ENCODE measurements around the gene ERICH3.
A peak's percentile ranks its signal among the peaks of the same experiment; 100 is the strongest.

ERICH3 gene

GRCh38 chr1:74697832-74698231 is 24.2 kb upstream of the ERICH3 start:
- ChIA-PET POLR2A (no interaction called here), CTCF (no interaction called here)
- TF ChIP-seq FOXK2 (IDR thresholded peaks at IDR 0.05) (no peak), FOXM1 (IDR thresholded peaks at IDR 0.05; ENCODE audit: borderline replicate concordance) (no peak), SP1 (IDR thresholded peaks at IDR 0.05) (no peak), FOXA1 (IDR thresholded peaks at IDR 0.05) (no peak), PKNOX1 (IDR thresholded peaks at IDR 0.05) (no peak), ELF4 (IDR thresholded peaks at IDR 0.05) (no peak), LEF1 (IDR thresholded peaks at IDR 0.05; ENCODE audit: borderline replicate concordance) (no peak)
- DNase-seq (ENCODE audit: extremely low spot score): no peak

GRCh38 chr1:74693473-74693872 is 19.9 kb upstream of the ERICH3 start:
- ChIA-PET CTCF (no interaction called here), POLR2A (no interaction called here)
- no peak for TF ChIP-seq HDGF (IDR thresholded peaks at IDR 0.05; ENCODE audit: borderline replicate concordance)
- no peak for TF ChIP-seq LEF1 (IDR thresholded peaks at IDR 0.05; ENCODE audit: borderline replicate concordance)
- TF ChIP-seq PKNOX1 (IDR thresholded peaks at IDR 0.05): no peak
- no peak for TF ChIP-seq SP1 (IDR thresholded peaks at IDR 0.05)
- TF ChIP-seq FOXM1 (IDR thresholded peaks at IDR 0.05; ENCODE audit: borderline replicate concordance): no peak
- no peak for DNase-seq (ENCODE audit: extremely low spot score)

- no peak for DNase-seq (ENCODE audit: extremely low spot score)
- no peak for TF ChIP-seq HDGF (IDR thresholded peaks at IDR 0.05; ENCODE audit: borderline replicate concordance)
- no peak for TF ChIP-seq PKNOX1 (IDR thresholded peaks at IDR 0.05)
- TF ChIP-seq FOXK2 (IDR thresholded peaks at IDR 0.05): no peak
- no peak for TF ChIP-seq LEF1 (IDR thresholded peaks at IDR 0.05; ENCODE audit: borderline replicate concordance)
- CTCF ChIA-PET: interaction anchor here (0.7 to 1.8 kb wide), 2 partner anchors 15 to 462 kb away, joined by 3 read pairs; no protein-coding TSS in a partner anchor
- POLR2A ChIA-PET: no interaction called here
Observed at GRCh38 chr1:74690909-74691308, 17.3 kb upstream of the ERICH3 start.

- TF ChIP-seq L3MBTL2 (conservative IDR thresholded peaks at IDR 0.05): no peak
- TF ChIP-seq FOXA1 (IDR thresholded peaks at IDR 0.05): no peak
- no peak for TF ChIP-seq NFRKB (IDR thresholded peaks at IDR 0.05)
- no peak for TF ChIP-seq TARDBP (IDR thresholded peaks at IDR 0.05)
- TF ChIP-seq PKNOX1 (IDR thresholded peaks at IDR 0.05): no peak
- no peak for TF ChIP-seq FOXM1 (IDR thresholded peaks at IDR 0.05; ENCODE audit: borderline replicate concordance)
- TF ChIP-seq ELF4 (IDR thresholded peaks at IDR 0.05): no peak
- TF ChIP-seq ZNF384 (IDR thresholded peaks at IDR 0.05): no peak
- no peak for TF ChIP-seq HDGF (IDR thresholded peaks at IDR 0.05; ENCODE audit: borderline replicate concordance)
- no peak for DNase-seq (ENCODE audit: extremely low spot score)
- ChIA-PET POLR2A (no interaction called here), CTCF (interaction anchor here (0.6 to 1.8 kb wide), 4 partner anchors 15 to 207 kb away, joined by 3 read pairs; no protein-coding TSS in a partner anchor)
Observed at GRCh38 chr1:74690364-74690696, 16.7 kb upstream of the ERICH3 start.

- ChIA-PET CTCF (interaction anchor here (0.6 to 1.8 kb wide), 5 partner anchors 15 to 206 kb away, joined by 3 read pairs; no protein-coding TSS in a partner anchor), POLR2A (no interaction called here)
- TF ChIP-seq CTBP1 (IDR thresholded peaks at IDR 0.05; ENCODE audit: borderline replicate concordance) (no peak), ARNT (IDR thresholded peaks at IDR 0.05) (no peak), ZNF384 (IDR thresholded peaks at IDR 0.05) (no peak), ELF4 (IDR thresholded peaks at IDR 0.05) (no peak), PKNOX1 (IDR thresholded peaks at IDR 0.05) (no peak), FOXA1 (IDR thresholded peaks at IDR 0.05) (peak; percentile 99), BHLHE40 (IDR thresholded peaks at IDR 0.05; ENCODE audit: borderline replicate concordance) (no peak), LEF1 (IDR thresholded peaks at IDR 0.05; ENCODE audit: borderline replicate concordance) (no peak), HDGF (IDR thresholded peaks at IDR 0.05; ENCODE audit: borderline replicate concordance) (no peak), L3MBTL2 (conservative IDR thresholded peaks at IDR 0.05) (no peak), NFRKB (IDR thresholded peaks at IDR 0.05) (no peak), TARDBP (IDR thresholded peaks at IDR 0.05) (no peak), SUZ12 (IDR thresholded peaks at IDR 0.05) (no peak), FOXK2 (IDR thresholded peaks at IDR 0.05) (peak; percentile 60; the same call in 1 of the 2 replicates), FOXM1 (IDR thresholded peaks at IDR 0.05; ENCODE audit: borderline replicate concordance) (no peak), SP1 (IDR thresholded peaks at IDR 0.05) (no peak)
- DNase-seq (ENCODE audit: extremely low spot score): peak; percentile 57
Observed at GRCh38 chr1:74689621-74690363, 16.2 kb upstream of the ERICH3 start.

GRCh38 chr1:74686928-74687327 is 13.3 kb upstream of the ERICH3 start:
- TF ChIP-seq NFRKB (IDR thresholded peaks at IDR 0.05): no peak
- TF ChIP-seq LEF1 (IDR thresholded peaks at IDR 0.05; ENCODE audit: borderline replicate concordance): no peak
- POLR2A ChIA-PET: no interaction called here
- CTCF ChIA-PET: no interaction called here
- DNase-seq (ENCODE audit: extremely low spot score): no peak
